GM12878 (cell line): Measurements from ENCODE around the gene PHEX. TPM values are rescaled to one million over a fixed set of nuclear protein-coding genes. Genes with fewer than 3 reads are reported as not detected.

ENCODE experiments used
- ATAC-seq: fragments of 200-7000 bp; cut with Tn5 transposase; 3 replicates; pipeline ENCODE4 v1.9.1; 2020; ENCODE audit warnings: mild to moderate bottlenecking, moderate library complexity
- BruUV-seq: library from RNA; stranded (reverse); fragments of 400-500 nt; replicated peaks from 2 replicates; lab custom pipeline; 2021; lab: Mats Ljungman, UMichigan
- CTCF ChIA-PET: fragments of 300-600 bp; sonication (Branson Sonifier 250); formaldehyde crosslinking; extraction: SDS; loops from one replicate; lab custom pipeline; 2021; ENCODE audit warnings: inconsistent platforms; lab: Yijun Ruan, JAX
- POLR2A ChIA-PET: fragments of 350-600 bp; formaldehyde crosslinking; extraction: SDS; loops from one replicate; lab custom pipeline; 2021; ENCODE audit warnings: inconsistent platforms; lab: Charles Lee
- RAD21 ChIA-PET: fragments of 300-600 bp; sonication (Branson Sonifier 250); formaldehyde crosslinking; loops from one replicate; lab custom pipeline; 2023; ENCODE audit warnings: antibody characterized with exemption; ENCODE audit not compliant: unreplicated experiment; lab: Charles Lee
- SMC1A ChIA-PET: fragments of 300-600 bp; sonication (Branson Sonifier 250); formaldehyde crosslinking; loops from one replicate; lab custom pipeline; 2023; ENCODE audit not compliant: unreplicated experiment, uncharacterized antibody; lab: Charles Lee
- DNase-seq: peaks from one replicate; pipeline ENCODE4 v3.0.0-alpha.2; 2011; ENCODE audit warnings: low read depth, low spot score
- FAIRE-seq: peaks from 3 replicates; lab custom pipeline; 2011; peaks lifted over from hg19 to GRCh38; lab: Jason Lieb, UNC
- H2AFZ ChIP-seq: 2 replicates; pipeline ENCODE4 v1.6.0; 2011; ENCODE audit warnings: low read depth, low read length, control low read depth; ENCODE audit not compliant: control insufficient read depth
- H3K27ac ChIP-seq: 2 replicates; pipeline ENCODE4 v1.5.1; 2011; ENCODE audit warnings: control low read depth; ENCODE audit not compliant: control insufficient read depth, insufficient read depth
- H3K27me3 ChIP-seq, 2 experiments: replicated peaks in 1 of 2; 2 replicates each; pipeline versions ENCODE4 v1.6.0 to v1.6.1; 2011; ENCODE audit warnings: low read length in 1 of 2; ENCODE audit not compliant: control insufficient read depth in 2 of 2, insufficient read depth in 2 of 2
- H3K36me3 ChIP-seq, 2 experiments: 2 replicates each; pipeline ENCODE4 v1.5.1; 2011; ENCODE audit warnings: low read length in 1 of 2; ENCODE audit not compliant: control insufficient read depth in 2 of 2, insufficient read depth in 2 of 2
- H3K4me1 ChIP-seq: 2 replicates; pipeline ENCODE4 v1.6.1; 2011; ENCODE audit warnings: mild to moderate bottlenecking, low read length, moderate library complexity, mixed read lengths; ENCODE audit not compliant: control insufficient read depth, insufficient read depth
- H3K4me2 ChIP-seq: 2 replicates; pipeline ENCODE4 v1.6.0; 2011; ENCODE audit warnings: control low read depth; ENCODE audit not compliant: control insufficient read depth, insufficient read depth
- H3K4me3 ChIP-seq: fragments of 200-600 bp; sonication (generic); 2 replicates; pipeline ENCODE4 v1.5.1; 2016
- H3K79me2 ChIP-seq: 2 replicates; pipeline ENCODE4 v1.6.0; 2011; ENCODE audit warnings: low read length; ENCODE audit not compliant: control insufficient read depth, insufficient read depth
- H3K9ac ChIP-seq: 2 replicates; pipeline ENCODE4 v1.8.0; 2011; ENCODE audit warnings: low read length, control low read depth, mixed read lengths; ENCODE audit not compliant: control insufficient read depth, insufficient read depth
- H3K9me3 ChIP-seq: replicated peaks from 3 replicates; pipeline ENCODE4 v1.5.1; 2011; ENCODE audit warnings: mild to moderate bottlenecking, low read length; ENCODE audit not compliant: control insufficient read depth, insufficient read depth
- H4K20me1 ChIP-seq: 2 replicates; pipeline ENCODE4 v1.6.0; 2011; ENCODE audit not compliant: control insufficient read depth, insufficient read depth
- BHLHE40 ChIP-seq, 2 experiments: fragments of 450-650 bp in 1 of 2; IDR thresholded peaks; 2 replicates each; pipeline ENCODE4 v1.6.1; 2011 to 2017; ENCODE audit warnings: low read depth in 2 of 2, borderline replicate concordance in 1 of 2, improper control_type of control experiment in 1 of 2, low read length in 1 of 2, mild to moderate bottlenecking in 1 of 2
- GABPA ChIP-seq: IDR thresholded peaks from 2 replicates; pipeline ENCODE4 v1.6.1; 2014; ENCODE audit warnings: antibody characterized with exemption, low read depth, mild to moderate bottlenecking, inconsistent platforms
- GATAD2B ChIP-seq: fragments of 450-650 bp; conservative IDR thresholded peaks from 2 replicates; pipeline ENCODE4 v1.6.1; 2017; ENCODE audit warnings: low read depth, mild to moderate bottlenecking, moderate library complexity
- IKZF1 ChIP-seq: fragments of 450-650 bp; conservative IDR thresholded peaks from 2 replicates; pipeline ENCODE4 v1.6.1; 2017; ENCODE audit warnings: antibody characterized with exemption, mild to moderate bottlenecking
- IKZF2 ChIP-seq, 2 experiments: fragments of 450-650 bp; IDR thresholded peaks; 2 replicates each; pipeline ENCODE4 v1.6.1; 2017; ENCODE audit warnings: mild to moderate bottlenecking in 2 of 2, moderate library complexity in 2 of 2
- MEF2B ChIP-seq: fragments of 450-650 bp; IDR thresholded peaks from 2 replicates; pipeline ENCODE4 v1.6.1; 2018; ENCODE audit warnings: mild to moderate bottlenecking, moderate library complexity; ENCODE audit not compliant: partially characterized antibody, poor library complexity, severe bottlenecking
- MTA3 ChIP-seq: IDR thresholded peaks from 2 replicates; pipeline ENCODE4 v1.6.1; 2012; ENCODE audit warnings: low read length, inconsistent platforms, borderline replicate concordance
- NR2F1 ChIP-seq: fragments of 450-650 bp; conservative IDR thresholded peaks from 2 replicates; pipeline ENCODE4 v1.6.1; 2017; ENCODE audit warnings: mild to moderate bottlenecking
- RCOR1 ChIP-seq: conservative IDR thresholded peaks from 2 replicates; pipeline ENCODE4 v1.6.1; 2012; ENCODE audit warnings: low read depth, low read length, improper control_type of control experiment
- ZNF687 ChIP-seq: fragments of 450-650 bp; IDR thresholded peaks from 2 replicates; pipeline ENCODE4 v1.6.1; 2017; ENCODE audit warnings: mild to moderate bottlenecking, moderate library complexity
- WGBS: methylation state at CpG from one replicate; pipeline ENCODE4 v1.1.6; 2016; ENCODE audit warnings: low lambda C conversion rate; ENCODE audit not compliant: insufficient replicate concordance, insufficient coverage; ENCODE audit errors: missing lambda C conversion rate; 5-methylcytosine and 5-hydroxymethylcytosine counted together
- in situ Hi-C: fragments of 300-500 bp; cut with MboI; formaldehyde crosslinking; loops from 9 replicates; pipeline ENCODE4 v1.14.3; 2018; ENCODE audit warnings: mixed read lengths
- intact Hi-C: fragments of 100-400 bp; cut with micrococcal nuclease; formaldehyde crosslinking; loops from one replicate; pipeline ENCODE4 v1.14.2; 2022; ENCODE audit not compliant: unreplicated experiment
- polyA plus RNA-seq, 11 experiments: library from polyadenylated mRNA; depleted of rRNA in 4 of 11; unstranded in 6 of 11; stranded (reverse) in 5 of 11; fragments of >200 nt; fragmentation: Nextera tagmentation in 4 of 11; fragmentation: Illumina TruSeq in 1 of 11; extraction: Ambion mirVana in 4 of 11; extraction: Trizol in 1 of 11; gene quantifications; 1 replicate in 1 of 11; 2 replicates in 10 of 11; pipeline versions ENCODE4 v1.2.1 to v1.2.3, GENCODE V29; 2011 to 2016; ENCODE audit warnings: inconsistent platforms in 2 of 11, missing spikeins in 2 of 11, low read depth in 1 of 11
- total RNA-seq, 4 experiments: library from RNA; depleted of rRNA in 3 of 4; stranded (reverse); fragments of >200 nt in 3 of 4; fragmentation: Illumina TruSeq in 1 of 4; extraction: Trizol in 1 of 4; gene quantifications; 2 replicates each; pipeline versions ENCODE4 v1.2.1 to v1.2.3, GENCODE V29; 2013 to 2021

The PHEX gene
- total and polyA plus RNA-seq, 10 of the 15 experiments (the other 5 are each of a cell fraction or from before 2014, with no cell fraction given) = 0.12 to 97.2 (median 0.55) TPM

- Histone ChIP-seq H4K20me1 (no peaks in the 10 kb centered on the region), H2AFZ (no peak overlapping the region), H3K79me2 (no peaks in the 10 kb centered on the region), H3K9me3 (no peaks in the 10 kb centered on the region), H3K4me2 (no peak overlapping the region), H3K27ac (no peak overlapping the region), H3K4me1 (no peaks in the 10 kb centered on the region), H3K9ac (no peak overlapping the region), H3K4me3 (no peak overlapping the region), H3K36me3 (no peaks in the 10 kb centered on the region), H3K27me3 (no peaks in the 10 kb centered on the region)
- WGBS = 66% methylated on average over 7 of the region's 7 CpGs
- ChIA-PET RAD21 (interaction anchor here (0.9 to 2.5 kb wide), 13 partner anchors 14 to 132 kb away, joined by 3 to 11 read pairs (median 6); no protein-coding TSS in a partner anchor), POLR2A (interaction anchor here (0.6 to 2.2 kb wide), 5 partner anchors 14 to 127 kb away, joined by 3 to 7 read pairs (median 4); no protein-coding TSS in a partner anchor), SMC1A (interaction anchor here (0.9 to 2.3 kb wide), 14 partner anchors 10 to 132 kb away, joined by 3 to 23 read pairs (median 4); no protein-coding TSS in a partner anchor), CTCF (interaction anchor here (0.5 to 2.5 kb wide), 6 partner anchors 12 to 131 kb away, joined by 3 to 16 read pairs (median 6); no protein-coding TSS in a partner anchor)
- FAIRE-seq (no peak), DNase-seq (no peak), ATAC-seq (peak; percentile 20; the same call in 2 of the 3 replicates)
- BruUV-seq = no TSS peak
- in situ Hi-C loops = no loop called here
- intact Hi-C loops = no loop called here
- TF ChIP-seq RCOR1 = no peak
- TF ChIP-seq ZNF687 = peak; percentile 29; the same call in 1 of the 2 replicates
- TF ChIP-seq BHLHE40 (IDR thresholded peaks at IDR 0.05; ENCODE audit: borderline replicate concordance in 1 of 2, low read depth in 2 of 2, low read length in 1 of 2) = peak in 1 of 2 experiments; percentile 24; a peak in 1 of 4 replicates
- 0 out of 2 replicates have a peak, but pooled peaks have one; percentile 48 for TF ChIP-seq NR2F1
- TF ChIP-seq MTA3 = no peak
- TF ChIP-seq GABPA = no peak
- TF ChIP-seq IKZF1 = peak; percentile 45; the same call in 1 of the 2 replicates
- TF ChIP-seq IKZF2 (IDR thresholded peaks at IDR 0.05) = peak in 1 of 2 experiments; percentile 13; a peak in 2 of 4 replicates
- peak; percentile 18 for TF ChIP-seq MEF2B
- TF ChIP-seq GATAD2B = peak; percentile 59
Observed at GRCh38 chrX:22116605-22117546, 84.8 kb downstream of the PHEX start.
